HG03159 (cell line): ENCODE results near the gene DAZ4.
"Not testable (repeated sequence)": the region's sequence is repeated elsewhere in the genome, so short reads cannot be mapped to it uniquely, and the experiment has no call there.

Experiments used
- ATAC-seq: cut with Tn5 transposase; IDR thresholded peaks from one replicate; pipeline ENCODE4 v1.9.1; 2021; ENCODE audit warnings: mild to moderate bottlenecking, moderate library complexity; ENCODE audit not compliant: unreplicated experiment

Gene DAZ4

GRCh38 chrY:24833619-24834018 is at the start of gene DAZ4:
DAZ4 (plus strand) TSS chrY:24833919; CDS start chrY:24834127, 208 bp downstream.
- not testable (repeated sequence) for ATAC-seq

GRCh38 chrY:24813293-24813692 is 20.4 kb upstream of the DAZ4 start, which contains the start of gene DAZ3:
DAZ3 (minus strand) TSS chrY:24813393; CDS start chrY:24813185, 208 bp downstream.
- not testable (repeated sequence) for ATAC-seq

- ATAC-seq: not testable (repeated sequence)
These were observed 11.9 kb upstream of the DAZ4 start for GRCh38 chrY:24821836-24822235.

- not testable (repeated sequence) for ATAC-seq
These were observed 9.4 kb upstream of the DAZ4 start for GRCh38 chrY:24824184-24824879.

- ATAC-seq: not testable (repeated sequence)
These were observed 8.7 kb upstream of the DAZ4 start for GRCh38 chrY:24825069-24825468.
